HG02678 (cell line): ENCODE measurements around the gene TRABD2B.

Experiments
- ATAC-seq: cut with Tn5 transposase; IDR thresholded peaks from one replicate; pipeline ENCODE4 v1.9.1; 2021; ENCODE audit warnings: mild to moderate bottlenecking, moderate library complexity; ENCODE audit not compliant: unreplicated experiment

Gene TRABD2B

GRCh38 chr1:47914218-47914938, 82.8 kb downstream of the TRABD2B start:
- ATAC-seq, result no peak

GRCh38 chr1:47913225-47913823, 83.9 kb downstream of the TRABD2B start:
- no peak for ATAC-seq

- no peak for ATAC-seq
Measured at GRCh38 chr1:47912756-47913155, 84.4 kb downstream of the TRABD2B start.

- ATAC-seq, result no peak
Measured at GRCh38 chr1:47911892-47912291, 85.3 kb downstream of the TRABD2B start.

GRCh38 chr1:47911424-47911823, 85.8 kb downstream of the TRABD2B start:
- ATAC-seq, result no peak

GRCh38 chr1:47908258-47908657, 88.9 kb downstream of the TRABD2B start:
- ATAC-seq, result no peak

- ATAC-seq, result no peak
Measured at GRCh38 chr1:47907177-47907528, 90.0 kb downstream of the TRABD2B start.

GRCh38 chr1:47906527-47907176, 90.5 kb downstream of the TRABD2B start:
- no peak for ATAC-seq

- ATAC-seq, result no peak
Measured at GRCh38 chr1:47906009-47906432, 91.2 kb downstream of the TRABD2B start.

GRCh38 chr1:47903723-47904122, 93.5 kb downstream of the TRABD2B start:
- no peak for ATAC-seq

- no peak for ATAC-seq
Measured at GRCh38 chr1:47901001-47901575, 96.1 kb downstream of the TRABD2B start.

GRCh38 chr1:47898133-47898845, 98.9 kb downstream of the TRABD2B start:
- no peak for ATAC-seq

- no peak for ATAC-seq
Measured at GRCh38 chr1:47895279-47896125, 101.7 kb downstream of the TRABD2B start.

- no peak for ATAC-seq
Measured at GRCh38 chr1:47894410-47895278, 102.5 kb downstream of the TRABD2B start.

- ATAC-seq, result no peak
Measured at GRCh38 chr1:47893412-47893811, 103.8 kb downstream of the TRABD2B start.

- ATAC-seq, result no peak
Measured at GRCh38 chr1:47890779-47891178, 106.4 kb downstream of the TRABD2B start.

GRCh38 chr1:47888294-47888629, 108.9 kb downstream of the TRABD2B start:
- ATAC-seq, result no peak

- no peak for ATAC-seq
Measured at GRCh38 chr1:47887475-47888293, 109.5 kb downstream of the TRABD2B start.

GRCh38 chr1:47887060-47887459, 110.1 kb downstream of the TRABD2B start:
- ATAC-seq, result no peak
